CD4-positive, alpha-beta T cell (primary cell): ENCODE measurements around the gene SLC43A1. TPM values are rescaled to one million over a fixed set of nuclear protein-coding genes. Genes with fewer than 3 reads are reported as not detected.
A peak's percentile ranks its signal among the peaks of the same experiment; 100 is the strongest.

Experiments
- ATAC-seq: fragments of 200-7000 bp; cut with Tn5 transposase; one replicate; pipeline ENCODE4 v1.10.0; 2022; ENCODE audit warnings: mild to moderate bottlenecking; ENCODE audit not compliant: poor library complexity
- CTCF ChIA-PET: fragments of 350-600 bp; sonication (Branson Sonifier 250); formaldehyde crosslinking; loops from one replicate; lab custom pipeline; 2021; ENCODE audit warnings: antibody characterized with exemption, inconsistent platforms; lab: Charles Lee
- POLR2A ChIA-PET: fragments of 350-600 bp; sonication (Branson Sonifier 250); formaldehyde crosslinking; loops from one replicate; lab custom pipeline; 2021; ENCODE audit warnings: antibody characterized with exemption, inconsistent platforms; lab: Charles Lee
- DNase-seq, 14 experiments: peaks; one replicate each; pipeline ENCODE4 v3.0.0-alpha.2; 2013 to 2020; ENCODE audit warnings: mixed read lengths in 2 of 14
- H3K27ac ChIP-seq, 2 donors: one replicate each; pipeline versions ENCODE4 v1.5.1 to v1.7.0; 2013; ENCODE audit warnings: low read length in 2 of 2, low read depth in 1 of 2, mild to moderate bottlenecking in 1 of 2
- H3K27me3 ChIP-seq, 2 experiments: 1 replicate in 1 of 2; 2 replicates in 1 of 2; pipeline versions ENCODE4 v1.6.1 to v1.7.0; 2013; ENCODE audit warnings: low read length in 2 of 2, control low read depth in 1 of 2, mild to moderate bottlenecking in 1 of 2, moderate library complexity in 1 of 2; ENCODE audit not compliant: insufficient read depth in 2 of 2, control insufficient read depth in 1 of 2
- H3K36me3 ChIP-seq: one replicate; pipeline ENCODE4 v1.6.1; 2013; ENCODE audit warnings: low read length, control low read depth; ENCODE audit not compliant: insufficient read depth
- H3K4me1 ChIP-seq: one replicate; pipeline ENCODE4 v1.6.1; 2013; ENCODE audit warnings: low read length, control low read depth; ENCODE audit not compliant: insufficient read depth
- H3K4me3 ChIP-seq: one replicate; pipeline ENCODE4 v1.5.1; 2013; ENCODE audit warnings: mild to moderate bottlenecking, low read length, moderate library complexity
- H3K9me3 ChIP-seq, 2 experiments: 1 replicate in 1 of 2; 2 replicates in 1 of 2; pipeline versions ENCODE4 v1.6.1 to v1.7.0; 2013; ENCODE audit warnings: low read length in 2 of 2, mild to moderate bottlenecking in 2 of 2, control low read depth in 1 of 2, moderate library complexity in 1 of 2; ENCODE audit not compliant: control insufficient read depth in 1 of 2, insufficient read depth in 1 of 2
- H3K27ac Mint-ChIP-seq: one replicate; pipeline ENCODE4 v1.8.0; 2020; ENCODE audit warnings: mixed read lengths
- H3K27me3 Mint-ChIP-seq: one replicate; pipeline ENCODE4 v1.8.0; 2021; ENCODE audit warnings: mixed read lengths
- H3K36me3 Mint-ChIP-seq: one replicate; pipeline ENCODE4 v1.8.0; 2021; ENCODE audit warnings: low read depth, mixed read lengths
- H3K4me1 Mint-ChIP-seq: one replicate; pipeline ENCODE4 v1.8.0; 2021; ENCODE audit warnings: low read depth, mixed read lengths
- H3K4me3 Mint-ChIP-seq: one replicate; pipeline ENCODE4 v1.8.0; 2020; ENCODE audit warnings: mild to moderate bottlenecking, mixed read lengths
- H3K9me3 Mint-ChIP-seq: one replicate; pipeline ENCODE4 v1.8.0; 2020; ENCODE audit warnings: mixed read lengths
- CTCF ChIP-seq: fragments of 200-600 bp; IDR thresholded peaks from one replicate; pipeline ENCODE4 v1.8.0; 2022; ENCODE audit warnings: antibody characterized with exemption, mild to moderate bottlenecking
- intact Hi-C, 2 experiments: fragments of 100-400 bp; cut with DNase I in 1 of 2; cut with micrococcal nuclease in 1 of 2; formaldehyde crosslinking; loops; one replicate each; pipeline versions ENCODE4 v1.15.1 to v1.9.0; 2023 to 2025; cut with DNase I, micrococcal nuclease
- polyA plus RNA-seq, 2 donors: library from polyadenylated mRNA; unstranded; fragments of 120-200 nt; gene quantifications; one replicate each; pipeline ENCODE4 v1.2.1, GENCODE V29; 2013
- total RNA-seq, 174 experiments: library from RNA in 2 of 174; stranded (reverse) in 2 of 174; gene quantifications; one replicate each; pipeline ENCODE4 v1.2.3 and lab custom pipeline; 2021 to 2026

SLC43A1 gene
- total RNA-seq, result 1 to 10 TPM; 3.1 to 4.2 TPM
- 8.4 TPM for polyA plus RNA-seq (2013, experiment 1 of 2)
- polyA plus RNA-seq (2013, experiment 2 of 2), result 11.1 TPM
- total RNA-seq (lab: John Stamatoyannopoulos, UW), result 3.8 to 46.3 (median 17.9) reads per million in 172 experiments

GRCh38 chr11:57515332-57516060 is at the start of gene SLC43A1:
Gene SLC43A1, minus strand, starts transcription at chr11:57515702. Its CDS starts 1,591 bp downstream, at chr11:57514111.
- no peak within 1 kb of the TSS for H3K27ac ChIP-seq
- Mint-ChIP-seq H3K27ac (peak within 1 kb of the TSS; percentile 42), H3K9me3 (no peaks in the 10 kb centered on the region), H3K4me1 (peaks cover 30% of the 10 kb centered on the region), H3K27me3 (no peaks in the 10 kb centered on the region), H3K4me3 (peak within 1 kb of the TSS; percentile 98), H3K36me3 (peaks cover 6% of the 10 kb centered on the region)
- TF ChIP-seq CTCF, result no peak
- DNase-seq (peak in 4 of 14 experiments; percentile 16 to 38 (median 33)), ATAC-seq (peak; percentile 20)
- CTCF ChIA-PET, result interaction anchor here (0.8 to 4.9 kb wide), 5 partner anchors 9 to 129 kb away, joined by 3 to 19 read pairs (median 4); no protein-coding TSS in a partner anchor
- peaks cover 32% of the 10 kb centered on the region for H3K4me1 ChIP-seq
- H3K9me3 ChIP-seq, result peaks cover 0 to 5% of the 10 kb centered on the region in 2 experiments
- no peaks in the 10 kb centered on the region for H3K36me3 ChIP-seq
- H3K27me3 ChIP-seq, result no peaks in the 10 kb centered on the region
- H3K4me3 ChIP-seq, result peak within 1 kb of the TSS; percentile 95
- intact Hi-C loops, result no loop called here
- POLR2A ChIA-PET, result interaction anchor here (0.6 to 1.8 kb wide), 9 partner anchors 9 to 1063 kb away, joined by 3 to 7 read pairs (median 3); partner anchors contain the start of genes LPXN, SELENOH and ZFP91

- H3K36me3 ChIP-seq, result peaks cover 46% of the 10 kb centered on the region
- intact Hi-C loops, result loop anchor here in 1 of 2 experiments (10.0 kb wide), 1 partner anchor 962 kb away; no protein-coding TSS in a partner anchor
- Mint-ChIP-seq H3K27me3 (no peaks in the 10 kb centered on the region), H3K4me1 (peaks cover 57% of the 10 kb centered on the region), H3K36me3 (peaks cover 64% of the 10 kb centered on the region), H3K27ac (peak overlapping the region; percentile 70), H3K9me3 (no peaks in the 10 kb centered on the region), H3K4me3 (peak overlapping the region; percentile 54)
- ChIA-PET CTCF (interaction anchor here (1.5 kb wide), 1 partner anchor 82 kb away, joined by 5 read pairs; no protein-coding TSS in a partner anchor), POLR2A (no interaction called here)
- H3K27me3 ChIP-seq, result no peaks in the 10 kb centered on the region
- no peak for DNase-seq
- no peak for ATAC-seq
- peaks cover 36% of the 10 kb centered on the region for H3K4me1 ChIP-seq
- no peaks in the 10 kb centered on the region for H3K9me3 ChIP-seq
- no peak for TF ChIP-seq CTCF
- H3K4me3 ChIP-seq, result no peak overlapping the region
- H3K27ac ChIP-seq, result no peak overlapping the region
Measured at GRCh38 chr11:57562596-57562995, 47.1 kb upstream of the SLC43A1 start.

GRCh38 chr11:57560146-57560545 is 44.6 kb upstream of the SLC43A1 start:
- no peak overlapping the region for H3K4me3 Mint-ChIP-seq
- intact Hi-C loops, result loop anchor here in 1 of 2 experiments (10.0 kb wide), 1 partner anchor 965 kb away; no protein-coding TSS in a partner anchor
- no peak overlapping the region for H3K4me3 ChIP-seq

More at GRCh38 chr11:57560146-57560545, 44.6 kb upstream of the SLC43A1 start:
- ChIA-PET CTCF (interaction anchor here (0.7 to 1.7 kb wide), 2 partner anchors 8 to 133 kb away, joined by 3 to 6 read pairs; partner anchors contain the start of gene UBE2L6), POLR2A (no interaction called here)
- Mint-ChIP-seq H3K27ac (no peak overlapping the region), H3K4me1 (peaks cover 40% of the 10 kb centered on the region), H3K9me3 (no peaks in the 10 kb centered on the region), H3K27me3 (no peaks in the 10 kb centered on the region), H3K36me3 (peaks cover 73% of the 10 kb centered on the region)
- Histone ChIP-seq H3K27me3 (no peaks in the 10 kb centered on the region), H3K36me3 (peaks cover 70% of the 10 kb centered on the region), H3K4me1 (peaks cover 24% of the 10 kb centered on the region), H3K27ac (no peak overlapping the region), H3K9me3 (no peaks in the 10 kb centered on the region)
- DNase-seq, result no peak
- TF ChIP-seq CTCF, result no peak
- no peak for ATAC-seq
